COLO829 (cell line): ENCODE data around the gene PRKCE.

Source experiments
- DNase-seq: peaks from one replicate; pipeline ENCODE4 v3.0.0; 2012; ENCODE audit warnings: low spot score

PRKCE gene

DNA sequence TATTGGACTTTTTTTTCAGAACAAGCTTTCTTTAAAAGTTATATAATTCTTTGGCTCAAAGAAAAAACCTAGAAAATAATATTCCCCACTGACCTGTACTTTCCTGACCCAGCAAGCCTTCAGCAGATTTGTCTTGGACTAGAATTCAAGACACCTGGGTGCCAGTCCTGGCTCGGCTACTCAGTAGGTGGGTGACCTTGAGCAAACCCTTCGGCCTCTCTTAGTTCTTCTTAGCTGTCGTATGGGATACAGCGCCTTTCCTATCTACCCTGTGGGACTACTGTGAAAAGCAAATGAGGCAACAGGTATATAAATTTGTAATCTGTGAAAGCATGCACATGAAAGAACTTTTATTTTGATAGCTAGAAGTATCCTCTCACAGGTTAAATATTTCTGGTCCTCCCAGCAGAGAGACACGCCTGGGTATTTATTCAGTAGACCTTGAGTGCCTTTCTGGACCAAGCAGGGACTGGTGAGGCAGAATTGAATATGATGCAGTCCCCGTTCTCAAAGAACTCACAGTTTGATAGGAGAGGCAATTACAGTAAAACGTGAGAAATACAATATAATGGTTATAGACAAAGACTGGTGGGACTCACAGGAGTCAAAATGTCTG is 576.3 kb downstream of the PRKCE start:
- DNase-seq: no peak

DNA sequence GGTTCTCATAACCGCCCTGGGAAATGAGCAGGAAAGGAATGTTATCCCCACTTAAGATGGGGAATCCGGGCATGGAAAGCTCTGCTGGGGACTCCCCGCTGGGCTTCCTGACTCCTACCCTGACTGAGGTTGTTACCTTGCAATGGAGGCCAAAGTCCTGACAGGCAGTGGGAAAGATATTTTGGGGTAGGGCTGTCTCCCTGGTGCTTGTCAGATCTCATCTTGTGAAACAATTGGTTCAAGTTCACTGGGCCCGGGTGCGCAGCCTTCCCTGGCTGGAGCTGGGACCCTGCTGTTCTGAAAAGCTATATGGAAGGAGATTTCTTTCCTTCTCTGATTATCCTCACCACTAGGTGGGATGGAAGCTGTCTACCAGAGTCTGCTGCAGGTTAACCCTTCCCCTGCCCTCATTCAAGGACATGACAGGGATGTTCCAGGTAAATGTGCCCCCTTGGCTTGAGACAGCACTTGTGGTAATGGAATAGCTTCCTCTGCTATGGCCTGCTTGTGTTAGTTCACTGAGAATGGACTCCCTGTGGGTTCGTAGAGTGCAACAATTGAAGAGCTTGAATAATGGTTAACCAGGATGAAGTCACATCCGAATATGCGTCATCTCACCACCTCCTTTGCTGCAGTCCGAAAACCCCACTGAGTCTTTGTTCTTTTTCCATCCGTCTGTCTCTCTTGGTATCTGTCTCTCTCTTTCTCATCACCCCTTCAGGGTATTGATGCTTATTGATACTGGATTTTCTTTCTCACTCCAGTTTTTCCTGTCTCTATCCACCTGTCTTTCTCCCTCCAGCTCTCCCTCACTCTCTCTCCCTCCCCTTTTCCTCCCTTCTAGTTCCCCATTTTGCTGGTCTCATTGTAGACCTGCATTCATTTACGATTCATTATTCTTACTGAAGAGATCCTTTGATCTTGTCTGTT is 577.9 kb downstream of the PRKCE start:
- DNase-seq: no peak

DNA sequence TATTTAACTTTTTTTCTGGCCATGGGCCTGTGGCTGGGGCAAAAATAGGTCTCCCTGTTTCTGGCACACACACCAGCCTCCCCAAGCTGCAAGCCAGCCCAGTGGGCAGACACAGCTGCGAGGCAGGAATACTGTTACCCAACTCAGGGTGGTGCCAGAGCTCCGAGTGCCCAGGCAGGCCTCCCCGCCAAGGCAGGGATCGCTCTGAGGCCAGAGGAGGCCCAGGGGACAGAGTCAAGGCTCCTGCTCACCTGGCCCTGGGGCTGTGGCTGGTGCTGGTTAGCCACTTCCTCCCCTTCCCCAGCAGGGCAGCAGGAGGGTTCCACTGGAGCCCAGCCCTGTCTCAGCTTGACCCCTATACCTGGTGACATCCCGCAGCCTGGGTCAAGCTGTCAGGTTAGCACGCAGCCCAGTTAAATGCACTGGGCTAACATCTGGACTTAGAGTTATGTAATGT is 578.7 kb downstream of the PRKCE start:
- no peak for DNase-seq

DNA sequence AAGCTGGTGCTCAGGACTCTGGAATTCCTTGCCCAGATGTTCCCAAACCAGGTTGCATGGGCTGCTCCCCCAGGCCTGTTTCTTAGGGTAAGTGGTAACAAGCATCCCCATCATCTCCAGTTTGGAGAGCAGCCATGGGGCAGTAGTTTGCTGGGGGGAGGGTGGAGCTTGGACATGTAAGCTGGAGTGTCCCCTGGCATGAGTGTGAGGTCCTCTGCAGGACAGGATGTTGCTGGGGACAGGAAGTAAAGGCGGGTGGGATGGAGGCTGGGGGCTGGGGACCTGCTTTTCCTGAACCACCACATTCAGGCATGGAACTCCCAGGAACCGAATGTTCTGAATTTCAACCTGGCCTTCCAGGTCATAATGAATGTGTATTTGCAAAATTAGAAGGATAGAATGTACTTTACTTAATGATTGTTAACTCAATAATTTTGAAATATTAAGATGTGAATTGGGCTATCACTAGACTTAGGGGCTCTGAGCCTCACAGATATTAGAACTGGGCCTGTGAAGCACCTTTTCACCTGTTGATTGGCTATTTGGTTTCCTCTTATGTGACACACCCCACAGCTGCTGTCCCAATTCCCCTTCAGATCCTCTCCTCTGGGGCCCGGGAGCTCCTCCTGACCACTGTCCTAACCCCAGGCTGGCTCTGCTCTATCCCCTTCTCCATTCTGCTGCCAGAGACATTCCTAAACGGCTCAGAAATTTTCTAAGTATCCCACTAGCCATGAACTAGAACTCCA is 579.4 kb downstream of the PRKCE start:
- no peak for DNase-seq

DNA sequence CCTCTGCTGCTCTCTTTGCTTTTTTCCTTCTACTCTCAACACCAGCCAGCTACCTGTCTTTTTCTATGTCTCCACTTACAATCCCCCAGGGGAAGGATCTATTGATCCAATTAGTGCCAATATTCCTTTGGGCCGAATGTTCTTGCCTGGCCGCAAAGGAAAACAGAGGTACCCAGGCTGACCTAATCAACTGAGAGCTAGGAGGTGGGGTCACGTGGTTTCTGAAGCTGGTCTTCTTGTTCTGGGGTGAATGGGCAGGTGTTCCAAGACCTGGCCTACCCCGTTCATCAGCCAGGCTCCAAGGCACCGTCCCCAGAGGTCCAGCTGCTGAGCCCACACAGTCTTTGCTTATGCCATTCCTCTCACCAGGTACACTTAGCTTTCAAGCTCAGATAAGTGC is 580.2 kb downstream of the PRKCE start:
- no peak for DNase-seq

DNA sequence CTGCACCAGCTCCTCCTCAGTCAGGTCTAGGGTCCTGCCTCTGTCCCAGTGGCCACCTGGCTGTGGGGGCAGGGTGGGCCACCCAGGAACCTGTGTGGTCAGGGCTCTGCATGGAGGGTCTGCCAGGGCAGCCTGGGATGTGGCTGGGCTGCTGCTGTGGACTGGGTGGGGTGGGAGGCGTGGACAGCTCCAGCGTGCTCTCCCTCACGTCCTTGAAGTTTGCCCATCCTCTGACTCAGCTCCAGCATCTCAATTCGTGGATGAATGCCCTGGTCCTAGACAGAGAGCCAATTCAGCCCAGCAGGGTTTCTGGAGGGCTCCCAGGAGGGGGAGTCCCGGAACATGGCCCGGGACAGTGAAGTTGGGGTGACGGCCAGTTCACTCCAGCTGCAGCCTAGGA is 581.4 kb downstream of the PRKCE start:
- DNase-seq: no peak

DNA sequence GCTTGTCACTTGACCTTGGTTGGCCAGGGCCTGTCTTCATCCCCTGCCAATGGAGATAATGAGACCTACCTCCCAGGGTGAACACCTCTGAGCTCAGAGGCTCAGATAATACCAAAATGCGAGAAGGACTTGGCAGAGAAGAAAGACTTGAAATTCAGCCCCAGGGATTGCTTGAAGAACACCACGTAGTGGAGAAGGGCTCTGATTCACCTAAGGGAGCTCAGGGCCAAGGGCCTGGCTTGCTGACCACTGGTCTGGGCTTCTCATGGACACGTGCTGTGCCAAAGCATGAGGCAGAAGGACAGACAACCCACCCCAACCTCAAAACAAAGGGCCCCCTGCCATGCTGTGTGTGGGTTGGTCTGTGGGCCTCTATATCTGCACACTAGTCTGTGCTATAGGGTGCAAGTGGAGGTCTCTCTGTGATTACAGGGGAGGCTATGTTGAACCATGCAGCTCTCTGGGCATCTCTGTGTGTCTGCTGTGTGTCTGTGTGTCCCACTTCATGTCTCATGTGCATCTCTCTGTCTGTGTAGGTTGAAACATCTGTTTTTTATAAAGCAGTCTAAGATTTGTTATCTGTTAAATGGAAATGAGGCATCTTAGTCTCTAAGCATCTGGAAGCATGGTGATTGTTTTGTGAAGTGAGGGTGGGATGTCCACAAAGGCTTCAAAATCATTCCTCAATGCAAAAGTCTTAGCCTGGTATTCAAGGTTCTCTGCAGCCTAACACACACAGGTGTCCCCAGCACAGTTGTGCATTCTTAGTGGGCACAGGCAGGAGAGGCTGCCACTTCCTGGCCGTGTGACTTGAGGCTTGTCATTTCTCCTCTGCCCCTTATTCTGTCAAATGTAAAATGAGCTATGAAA is 584.8 kb downstream of the PRKCE start:
- DNase-seq: no peak

DNA sequence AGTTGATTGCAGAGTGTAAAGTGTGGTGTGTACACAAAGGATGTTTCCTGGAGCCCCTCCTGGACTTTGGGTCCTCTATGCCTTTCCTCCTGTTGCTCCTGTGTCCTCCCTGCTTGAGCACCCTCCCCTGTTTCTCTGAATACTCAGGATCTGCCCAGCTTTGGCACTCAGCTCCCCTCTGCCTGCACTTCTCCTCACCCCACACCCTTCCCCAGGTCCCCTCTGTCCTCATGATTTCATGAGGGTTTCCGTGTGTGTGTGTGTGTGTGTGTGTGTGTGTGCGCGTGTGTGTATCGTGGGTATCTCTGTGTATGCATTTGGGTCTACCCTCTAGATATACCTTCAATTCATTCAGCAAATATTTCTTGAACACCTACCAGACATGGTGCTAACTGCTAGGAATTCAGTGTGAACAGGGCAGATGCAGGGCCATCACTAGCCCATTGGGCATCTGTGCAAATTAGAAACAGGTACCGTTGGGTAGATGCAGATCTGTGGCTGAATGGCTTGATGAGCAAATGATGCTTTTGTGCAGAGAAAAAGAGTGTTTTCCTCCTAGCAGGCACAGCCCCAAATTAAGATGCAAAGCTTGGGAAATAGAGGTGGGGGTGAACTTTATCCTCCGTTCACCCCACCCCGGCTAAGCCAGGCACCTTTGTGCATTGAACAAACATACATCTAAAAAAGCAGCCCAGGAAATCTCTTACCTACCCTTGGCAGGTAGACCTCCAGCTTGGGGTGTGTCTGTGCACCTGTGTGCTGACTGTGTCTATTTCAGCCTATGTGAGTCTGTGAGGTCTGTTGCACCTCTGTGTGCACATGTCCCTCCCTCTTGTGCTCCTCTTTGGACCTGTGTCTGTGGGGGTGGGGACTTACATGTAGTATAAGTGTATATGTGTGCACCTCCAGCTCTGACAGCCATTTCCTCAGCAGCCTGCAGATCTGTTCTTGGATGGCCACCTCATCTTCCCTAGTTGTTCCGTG is 585.7 kb downstream of the PRKCE start:
- no peak for DNase-seq
